Measurements from ENCODE around the gene GPX3.

Gene GPX3, protein sequence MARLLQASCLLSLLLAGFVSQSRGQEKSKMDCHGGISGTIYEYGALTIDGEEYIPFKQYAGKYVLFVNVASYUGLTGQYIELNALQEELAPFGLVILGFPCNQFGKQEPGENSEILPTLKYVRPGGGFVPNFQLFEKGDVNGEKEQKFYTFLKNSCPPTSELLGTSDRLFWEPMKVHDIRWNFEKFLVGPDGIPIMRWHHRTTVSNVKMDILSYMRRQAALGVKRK

DNA sequence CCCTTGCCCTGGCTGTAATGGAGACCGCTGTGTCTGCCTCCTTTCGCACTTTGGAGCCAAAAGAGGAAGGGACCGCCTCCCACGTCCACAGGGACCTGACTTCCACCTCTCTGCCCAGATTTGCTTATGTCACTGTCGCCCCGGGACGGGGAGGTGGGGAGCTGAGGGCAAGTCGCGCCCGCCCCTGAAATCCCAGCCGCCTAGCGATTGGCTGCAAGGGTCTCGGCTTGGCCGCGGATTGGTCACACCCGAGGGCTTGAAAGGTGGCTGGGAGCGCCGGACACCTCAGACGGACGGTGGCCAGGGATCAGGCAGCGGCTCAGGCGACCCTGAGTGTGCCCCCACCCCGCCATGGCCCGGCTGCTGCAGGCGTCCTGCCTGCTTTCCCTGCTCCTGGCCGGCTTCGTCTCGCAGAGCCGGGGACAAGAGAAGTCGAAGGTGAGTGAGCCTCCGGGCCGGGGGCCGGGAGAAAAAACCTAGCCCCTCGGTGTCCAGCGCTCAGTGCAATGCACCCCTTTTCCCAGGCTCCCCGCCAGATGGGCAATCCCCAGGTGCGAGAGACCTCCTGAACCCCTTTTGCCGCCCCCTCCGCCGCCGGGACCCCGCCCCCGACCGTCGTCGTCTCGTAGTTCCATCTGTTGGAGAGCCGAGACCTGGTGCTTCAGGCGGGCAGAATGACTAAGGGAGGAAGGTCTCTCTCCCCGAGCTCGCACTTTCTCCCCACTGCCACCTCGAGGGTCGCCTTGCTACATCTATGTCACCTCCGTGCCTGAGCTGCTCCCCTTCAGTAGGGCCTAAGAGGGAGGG is at the start of gene GPX3:
Gene GPX3 (plus strand): TSS at position 288 of the 807 bp plus-strand sequence. CDS start 64 bp downstream, at position 352.
- DNase-seq, result peak; percentile 72 to 75

GRCh38 chr5:150978590-150978989 is 41.8 kb upstream of the GPX3 start:
- no peak for DNase-seq

DNA sequence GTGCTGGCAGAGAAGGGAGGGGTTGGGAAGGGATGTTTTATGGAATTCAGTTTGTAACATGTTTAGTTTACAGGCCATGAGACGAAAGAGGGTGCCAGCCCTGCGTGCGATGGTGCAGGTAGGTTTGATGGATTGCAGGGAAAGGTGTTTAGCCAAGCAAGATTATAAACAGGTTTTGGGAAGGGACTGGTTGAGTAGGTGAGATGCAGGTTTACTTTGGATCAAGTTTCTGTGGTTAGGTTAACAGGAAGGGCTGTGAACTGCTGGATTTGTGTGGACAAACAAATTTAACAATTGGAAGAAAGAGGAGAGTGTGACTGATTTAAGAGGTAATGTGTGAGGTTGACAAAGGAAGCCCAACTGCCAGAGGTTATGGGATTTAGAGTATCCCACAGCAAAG is 32.6 kb upstream of the GPX3 start:
- no peak for DNase-seq

- DNase-seq, result peak; percentile 29 to 30
These were observed 30.7 kb upstream of the GPX3 start for GRCh38 chr5:150989695-150990094.

GRCh38 chr5:150992705-150993104 is 27.7 kb upstream of the GPX3 start:
- no peak for DNase-seq

- DNase-seq, result no peak
These were observed 27.0 kb upstream of the GPX3 start for GRCh38 chr5:150993422-150993821.

- DNase-seq, result no peak
These were observed 26.5 kb upstream of the GPX3 start for GRCh38 chr5:150993826-150994412.

GRCh38 chr5:150999704-151000442 is 20.5 kb upstream of the GPX3 start:
- no peak for DNase-seq

DNA sequence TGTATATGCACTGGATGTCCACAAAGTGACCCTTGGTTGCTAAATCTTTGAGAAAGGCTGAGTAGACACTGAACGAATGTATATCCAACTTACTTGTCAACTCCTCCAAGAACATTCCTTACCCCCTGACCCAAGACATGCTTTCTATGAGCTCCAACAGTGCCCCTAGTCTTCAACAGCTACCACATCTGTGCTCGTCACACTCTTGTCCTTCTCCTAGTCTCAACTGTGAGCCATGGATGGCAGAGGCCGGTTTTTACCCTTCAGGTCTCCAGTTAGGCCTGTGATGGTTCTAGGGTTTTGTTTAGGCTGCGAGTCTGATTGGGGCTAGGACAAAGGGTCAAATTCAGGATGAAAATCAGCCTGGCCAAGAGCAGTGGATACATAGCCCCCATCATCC is 19.0 kb upstream of the GPX3 start:
- no peak for DNase-seq

GRCh38 chr5:151002250-151002649 is 18.1 kb upstream of the GPX3 start:
- peak; percentile 20 to 46 for DNase-seq

DNA sequence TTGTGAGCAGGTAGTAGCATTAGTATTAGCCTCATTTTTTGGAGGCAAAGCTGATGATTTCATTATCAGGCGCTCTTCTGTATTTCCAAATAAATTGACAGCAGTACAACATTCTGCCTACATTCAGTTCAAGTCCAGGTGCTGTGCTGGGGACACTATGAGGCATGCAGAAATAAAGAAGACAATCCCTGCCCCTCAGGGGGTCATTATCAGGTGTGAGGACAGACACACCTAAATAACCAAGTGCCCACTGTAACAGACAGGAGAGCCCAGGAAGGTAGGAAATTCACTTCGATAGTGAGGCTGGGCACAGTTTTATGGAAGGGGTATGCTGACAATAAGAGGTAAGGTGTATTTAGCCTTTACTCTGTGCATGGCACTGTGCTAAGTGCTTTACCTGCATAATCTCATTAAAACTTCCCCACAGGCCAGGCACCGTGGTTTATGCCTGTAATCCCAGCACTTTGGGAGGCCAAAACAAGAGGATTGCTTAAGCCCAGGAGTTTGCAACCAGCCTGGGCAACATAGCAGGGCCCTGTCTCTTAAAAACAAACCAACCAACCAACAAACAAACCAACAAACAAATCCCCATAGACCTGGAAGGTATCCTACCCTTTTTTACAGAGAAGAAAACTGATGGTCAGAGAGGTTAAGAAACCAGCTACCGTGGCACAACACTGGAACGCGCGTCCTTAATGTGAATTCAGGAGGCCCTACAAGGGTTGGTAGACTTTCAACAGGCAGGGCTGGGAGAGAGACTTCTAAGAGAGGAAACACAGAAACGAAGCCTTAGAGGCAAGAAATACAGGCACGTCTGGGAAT is 17.5 kb upstream of the GPX3 start:
- DNase-seq, result no peak

DNA sequence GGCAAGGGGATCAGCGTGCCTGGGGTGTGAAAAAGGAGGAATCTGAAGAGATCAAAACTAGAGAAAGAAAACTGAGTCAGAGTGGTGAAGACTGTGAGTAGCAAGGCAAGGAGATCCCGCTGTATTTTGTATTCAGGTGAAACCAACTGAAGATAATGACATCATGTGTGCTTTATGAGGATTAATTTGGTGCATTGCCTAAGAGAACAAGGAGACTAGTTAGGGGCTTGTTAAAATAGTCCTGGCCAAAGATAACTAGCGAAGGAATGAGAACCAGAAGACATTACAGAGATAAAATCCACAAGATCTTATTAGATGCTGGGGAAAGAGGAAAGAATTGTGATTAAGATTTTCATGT is 16.9 kb upstream of the GPX3 start:
- no peak for DNase-seq

GRCh38 chr5:151004499-151004898 is 15.9 kb upstream of the GPX3 start:
- no peak for DNase-seq

DNA sequence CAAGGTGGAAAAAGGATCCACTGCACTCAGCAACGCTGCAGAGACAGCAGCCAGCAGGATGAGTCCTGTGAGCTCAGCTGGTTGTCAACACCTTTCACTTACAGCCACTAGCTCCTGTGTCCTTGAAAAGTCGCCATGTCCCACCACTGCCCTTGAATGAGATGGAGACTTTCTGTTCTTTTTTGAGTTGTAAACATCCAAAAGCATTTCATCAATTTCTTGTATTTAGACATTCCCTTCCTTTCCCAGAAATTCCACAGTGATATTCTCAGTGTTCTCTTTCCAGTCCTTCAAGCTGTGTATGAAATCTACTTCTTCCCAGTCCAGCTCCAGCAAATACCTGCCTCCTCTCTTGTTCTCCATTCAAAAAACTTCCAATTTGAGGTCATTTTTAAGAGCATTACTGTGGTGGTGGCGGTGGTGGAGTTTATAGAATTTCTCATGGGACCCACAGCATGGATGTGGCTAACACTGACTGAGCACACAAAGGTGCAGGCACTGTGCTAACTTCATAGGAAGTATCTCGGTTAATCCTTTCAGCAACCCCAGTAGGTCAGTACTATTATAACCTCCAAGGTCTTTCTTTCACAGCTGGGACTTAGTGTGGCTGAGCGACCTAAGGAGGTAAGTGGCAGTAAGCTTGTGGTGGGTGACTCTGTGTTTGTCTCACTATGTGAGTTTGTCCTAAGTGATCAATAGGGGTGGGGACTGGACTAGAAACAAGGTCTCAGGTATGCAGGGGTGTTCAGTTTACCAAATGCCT is 15.0 kb upstream of the GPX3 start:
- no peak for DNase-seq

- no peak for DNase-seq
These were observed 14.3 kb upstream of the GPX3 start for GRCh38 chr5:151005950-151006576.

GRCh38 chr5:151006704-151007334 is 13.6 kb upstream of the GPX3 start:
- DNase-seq, result no peak

DNA sequence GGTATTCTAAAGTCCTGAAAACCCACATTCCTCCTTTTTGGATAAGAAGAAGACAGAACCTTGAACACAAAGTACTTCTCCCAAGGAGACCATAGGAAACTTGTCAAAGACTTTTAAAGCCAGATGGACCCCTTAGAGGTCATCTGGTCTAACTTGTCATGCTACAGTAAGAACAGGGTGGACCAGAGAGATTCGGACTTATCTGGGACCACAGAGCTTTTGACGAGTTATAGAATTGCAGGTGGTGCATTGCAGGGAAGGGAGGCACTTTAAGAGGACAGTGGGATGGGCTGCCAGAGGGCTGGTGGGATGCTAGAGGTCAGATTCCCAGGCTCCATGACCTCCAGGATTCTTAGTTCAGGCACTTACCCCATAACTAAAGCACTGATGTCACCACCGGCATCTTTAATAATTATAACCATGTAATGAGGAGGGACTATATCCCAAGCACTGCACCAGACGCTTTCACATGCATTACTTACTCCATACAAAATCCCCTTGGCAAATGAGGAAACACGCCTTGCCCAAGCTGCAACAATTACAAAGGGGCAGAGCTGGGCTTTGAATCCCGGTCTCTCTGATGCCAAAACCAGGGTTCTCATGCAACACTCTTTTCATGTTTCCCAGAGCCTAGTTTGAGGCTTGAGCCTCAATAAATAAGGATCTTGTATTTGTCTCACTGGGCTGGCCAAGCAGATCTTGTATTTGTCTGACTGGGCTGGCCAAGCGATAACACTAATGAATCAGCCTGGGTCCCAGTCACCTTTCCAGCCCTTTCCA is 12.8 kb upstream of the GPX3 start:
- DNase-seq, result no peak

- DNase-seq, result no peak
These were observed 12.2 kb upstream of the GPX3 start for GRCh38 chr5:151008210-151008491.

- no peak for DNase-seq
These were observed 11.5 kb upstream of the GPX3 start for GRCh38 chr5:151008906-151009305.

GRCh38 chr5:151012862-151013261 is 7.5 kb upstream of the GPX3 start:
- DNase-seq, result no peak
